Non-pigmented ciliary epithelial cell (primary cell): ENCODE data around the gene ADGRV1.
"Not testable (repeated sequence)": the region's sequence is repeated elsewhere in the genome, so short reads cannot be mapped to it uniquely, and the experiment has no call there.

Experiments
- DNase-seq: peaks from one replicate; pipeline ENCODE4 v3.0.0-alpha.2; 2010; ENCODE audit warnings: low read depth

The ADGRV1 gene

GRCh38 chr5:90947667-90948066 is 389.1 kb downstream of the ADGRV1 start:
- no peak for DNase-seq

- DNase-seq = no peak
These were observed 390.4 kb downstream of the ADGRV1 start for GRCh38 chr5:90948969-90949368.

GRCh38 chr5:90949469-90950358 is 391.1 kb downstream of the ADGRV1 start:
- no peak for DNase-seq

GRCh38 chr5:90955001-90955635 is 396.5 kb downstream of the ADGRV1 start:
- no peak for DNase-seq

GRCh38 chr5:90956511-90957097 is 398.0 kb downstream of the ADGRV1 start:
- DNase-seq = no peak

- no peak for DNase-seq
These were observed 399.3 kb downstream of the ADGRV1 start for GRCh38 chr5:90957906-90958305.

GRCh38 chr5:90959262-90959661 is 400.7 kb downstream of the ADGRV1 start:
- no peak for DNase-seq

GRCh38 chr5:90962481-90962880 is 403.9 kb downstream of the ADGRV1 start:
- no peak for DNase-seq

GRCh38 chr5:90965110-90965685 is 406.6 kb downstream of the ADGRV1 start:
- DNase-seq = no peak

- no peak for DNase-seq
These were observed 408.8 kb downstream of the ADGRV1 start for GRCh38 chr5:90967443-90967842.

GRCh38 chr5:90967851-90968250 is 409.3 kb downstream of the ADGRV1 start:
- no peak for DNase-seq

- DNase-seq = no peak
These were observed 409.7 kb downstream of the ADGRV1 start for GRCh38 chr5:90968319-90968718.

- not testable (repeated sequence) for DNase-seq
These were observed 411.3 kb downstream of the ADGRV1 start for GRCh38 chr5:90969945-90970344.

GRCh38 chr5:90981177-90981576 is 422.6 kb downstream of the ADGRV1 start:
- DNase-seq = no peak

GRCh38 chr5:90981821-90982220 is 423.2 kb downstream of the ADGRV1 start:
- no peak for DNase-seq

GRCh38 chr5:90982576-90982975 is 424.0 kb downstream of the ADGRV1 start:
- no peak for DNase-seq

- DNase-seq = peak; percentile 70
These were observed 424.6 kb downstream of the ADGRV1 start for GRCh38 chr5:90983148-90983547.

- no peak for DNase-seq
These were observed 425.1 kb downstream of the ADGRV1 start for GRCh38 chr5:90983711-90984124.

- DNase-seq = no peak
These were observed 426.7 kb downstream of the ADGRV1 start for GRCh38 chr5:90985341-90985740.

GRCh38 chr5:90987726-90988125 is 429.1 kb downstream of the ADGRV1 start:
- no peak for DNase-seq

GRCh38 chr5:90991201-90991600 is 432.6 kb downstream of the ADGRV1 start:
- DNase-seq = no peak

- no peak for DNase-seq
These were observed 436.2 kb downstream of the ADGRV1 start for GRCh38 chr5:90994796-90995195.

- DNase-seq = no peak
These were observed 437.5 kb downstream of the ADGRV1 start for GRCh38 chr5:90996089-90996488.
